SK-N-SH treated with all-trans-retinoic acid at 6 μM for 48 hours (cell line): ENCODE measurements around the gene PPP4R1.

Experiments used
- ATAC-seq: fragments of 200-7000 bp; cut with Tn5 transposase; 3 replicates; pipeline ENCODE4 v1.9.1; 2020; ENCODE audit warnings: mild to moderate bottlenecking, moderate library complexity
- ARNTL ChIP-seq: fragments of 450-650 bp; formaldehyde crosslinking; IDR thresholded peaks from 2 replicates; pipeline ENCODE4 v1.5.0; 2020; ENCODE audit warnings: low read depth, mild to moderate bottlenecking, moderate library complexity, borderline replicate concordance
- BACH2 ChIP-seq: fragments of 250-450 bp; sonication (Bioruptor Pico); IDR thresholded peaks from 2 replicates; pipeline ENCODE4 v1.9.0; 2021; ENCODE audit warnings: mild to moderate bottlenecking, borderline replicate concordance
- CSDC2 ChIP-seq: fragments of 250-450 bp; sonication (Bioruptor Pico); IDR thresholded peaks from 2 replicates; pipeline ENCODE4 v1.5.0; 2020; ENCODE audit warnings: mild to moderate bottlenecking, moderate library complexity
- ESRRG ChIP-seq: fragments of 250-450 bp; sonication (Bioruptor Pico); IDR thresholded peaks from 2 replicates; pipeline ENCODE4 v1.6.1; 2021; ENCODE audit warnings: mild to moderate bottlenecking
- GLIS3 ChIP-seq: fragments of 250-450 bp; sonication (Bioruptor Pico); IDR thresholded peaks from 2 replicates; pipeline ENCODE4 v1.5.0; 2020; ENCODE audit warnings: mild to moderate bottlenecking, moderate library complexity
- OSR1 ChIP-seq: fragments of 250-450 bp; sonication (Bioruptor Pico); IDR thresholded peaks from 2 replicates; pipeline ENCODE4 v1.8.0; 2022; ENCODE audit warnings: moderate library complexity, mild to moderate bottlenecking, inconsistent platforms
- PPARA ChIP-seq: fragments of 250-450 bp; sonication (Bioruptor Pico); IDR thresholded peaks from 2 replicates; pipeline ENCODE4 v1.5.0; 2020; ENCODE audit warnings: mild to moderate bottlenecking, borderline replicate concordance
- RARB ChIP-seq: fragments of 250-450 bp; sonication (Bioruptor Pico); IDR thresholded peaks from 2 replicates; pipeline ENCODE4 v1.8.0; 2021; ENCODE audit warnings: mild to moderate bottlenecking, moderate library complexity
- SNAI2 ChIP-seq: fragments of 250-450 bp; sonication (Bioruptor Pico); IDR thresholded peaks from 2 replicates; pipeline ENCODE4 v1.5.0; 2020; ENCODE audit warnings: mild to moderate bottlenecking, moderate library complexity
- TOX ChIP-seq: fragments of 250-450 bp; sonication (Bioruptor Pico); IDR thresholded peaks from 2 replicates; pipeline ENCODE4 v1.8.0; 2021; ENCODE audit warnings: mild to moderate bottlenecking, moderate library complexity, borderline replicate concordance
- ZC3H10 ChIP-seq: fragments of 250-450 bp; sonication (Bioruptor Pico); IDR thresholded peaks from 2 replicates; pipeline ENCODE4 v1.5.1; 2021; ENCODE audit warnings: mild to moderate bottlenecking, moderate library complexity
- ZFP3 ChIP-seq: fragments of 250-450 bp; sonication (Bioruptor Pico); IDR thresholded peaks from 2 replicates; pipeline ENCODE4 v1.5.0; 2020; ENCODE audit warnings: mild to moderate bottlenecking, moderate library complexity
- ZNF565 ChIP-seq: fragments of 450-650 bp; formaldehyde crosslinking; conservative IDR thresholded peaks from 2 replicates; pipeline ENCODE4 v1.5.0; 2020; ENCODE audit warnings: low read depth, mild to moderate bottlenecking, moderate library complexity
- ZNF70 ChIP-seq: fragments of 450-650 bp; formaldehyde crosslinking; IDR thresholded peaks from 2 replicates; pipeline ENCODE4 v1.5.0; 2020; ENCODE audit warnings: mild to moderate bottlenecking, moderate library complexity
- ZNF8 ChIP-seq: fragments of 450-650 bp; formaldehyde crosslinking; IDR thresholded peaks from 2 replicates; pipeline ENCODE4 v1.5.0; 2020; ENCODE audit warnings: mild to moderate bottlenecking, moderate library complexity
- TF ChIP-seq, protein P1 (sequence below): fragments of 250-450 bp; sonication (Bioruptor Pico); IDR thresholded peaks from 2 replicates; pipeline ENCODE4 v1.5.1; 2020; ENCODE audit warnings: low read depth, mild to moderate bottlenecking, moderate library complexity
- TF ChIP-seq, protein P2 (sequence below): fragments of 250-450 bp; sonication (Bioruptor Pico); IDR thresholded peaks from 2 replicates; pipeline ENCODE4 v1.8.0; 2020; ENCODE audit warnings: mild to moderate bottlenecking, moderate library complexity, borderline replicate concordance
- TF ChIP-seq, protein P3 (sequence below): fragments of 250-450 bp; sonication (Bioruptor Pico); IDR thresholded peaks from 2 replicates; pipeline ENCODE4 v1.5.0; 2020; ENCODE audit warnings: mild to moderate bottlenecking, moderate library complexity
- TF ChIP-seq, protein P4 (sequence below): fragments of 250-450 bp; sonication (Bioruptor Pico); IDR thresholded peaks from 2 replicates; pipeline ENCODE4 v1.5.1; 2021; ENCODE audit warnings: mild to moderate bottlenecking, moderate library complexity
- TF ChIP-seq, protein P5 (sequence below): fragments of 250-450 bp; sonication (Bioruptor Pico); IDR thresholded peaks from 2 replicates; pipeline ENCODE4 v1.8.0; 2021; ENCODE audit warnings: low read depth, mild to moderate bottlenecking, moderate library complexity, borderline replicate concordance

Gene PPP4R1

DNA sequence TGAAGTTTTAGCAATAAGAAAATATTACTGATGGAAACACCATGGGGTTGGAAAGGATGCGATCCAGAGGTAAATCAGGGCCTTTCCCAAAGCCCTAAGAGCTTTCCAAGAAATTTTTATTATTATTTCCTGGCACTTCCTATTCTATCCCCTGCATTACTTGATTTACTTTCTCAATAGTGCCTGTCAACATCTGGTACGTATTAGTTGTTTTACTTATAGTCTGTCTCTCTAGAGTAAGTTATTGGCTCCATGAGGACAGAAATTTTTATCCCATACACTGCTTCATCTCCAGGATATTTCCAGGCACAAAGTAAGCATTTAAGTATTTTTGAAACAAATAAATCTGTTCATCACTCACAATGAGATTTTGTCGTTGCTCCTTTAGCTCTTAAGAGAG is 18.1 kb downstream of the PPP4R1 start:
- TF ChIP-seq ZFP3 (CRISPR knock-in tag) = no peak
- no peak for TF ChIP-seq RARB (CRISPR knock-in tag)
- TF ChIP-seq ZNF70 (CRISPR knock-in tag) = no peak
- TF ChIP-seq, protein P1, sequence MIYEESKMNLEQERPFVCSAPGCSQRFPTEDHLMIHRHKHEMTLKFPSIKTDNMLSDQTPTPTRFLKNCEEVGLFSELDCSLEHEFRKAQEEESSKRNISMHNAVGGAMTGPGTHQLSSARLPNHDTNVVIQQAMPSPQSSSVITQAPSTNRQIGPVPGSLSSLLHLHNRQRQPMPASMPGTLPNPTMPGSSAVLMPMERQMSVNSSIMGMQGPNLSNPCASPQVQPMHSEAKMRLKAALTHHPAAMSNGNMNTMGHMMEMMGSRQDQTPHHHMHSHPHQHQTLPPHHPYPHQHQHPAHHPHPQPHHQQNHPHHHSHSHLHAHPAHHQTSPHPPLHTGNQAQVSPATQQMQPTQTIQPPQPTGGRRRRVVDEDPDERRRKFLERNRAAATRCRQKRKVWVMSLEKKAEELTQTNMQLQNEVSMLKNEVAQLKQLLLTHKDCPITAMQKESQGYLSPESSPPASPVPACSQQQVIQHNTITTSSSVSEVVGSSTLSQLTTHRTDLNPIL (CRISPR knock-in tag) = no peak
- no peak for TF ChIP-seq SNAI2
- peak; percentile 82 for ATAC-seq

DNA sequence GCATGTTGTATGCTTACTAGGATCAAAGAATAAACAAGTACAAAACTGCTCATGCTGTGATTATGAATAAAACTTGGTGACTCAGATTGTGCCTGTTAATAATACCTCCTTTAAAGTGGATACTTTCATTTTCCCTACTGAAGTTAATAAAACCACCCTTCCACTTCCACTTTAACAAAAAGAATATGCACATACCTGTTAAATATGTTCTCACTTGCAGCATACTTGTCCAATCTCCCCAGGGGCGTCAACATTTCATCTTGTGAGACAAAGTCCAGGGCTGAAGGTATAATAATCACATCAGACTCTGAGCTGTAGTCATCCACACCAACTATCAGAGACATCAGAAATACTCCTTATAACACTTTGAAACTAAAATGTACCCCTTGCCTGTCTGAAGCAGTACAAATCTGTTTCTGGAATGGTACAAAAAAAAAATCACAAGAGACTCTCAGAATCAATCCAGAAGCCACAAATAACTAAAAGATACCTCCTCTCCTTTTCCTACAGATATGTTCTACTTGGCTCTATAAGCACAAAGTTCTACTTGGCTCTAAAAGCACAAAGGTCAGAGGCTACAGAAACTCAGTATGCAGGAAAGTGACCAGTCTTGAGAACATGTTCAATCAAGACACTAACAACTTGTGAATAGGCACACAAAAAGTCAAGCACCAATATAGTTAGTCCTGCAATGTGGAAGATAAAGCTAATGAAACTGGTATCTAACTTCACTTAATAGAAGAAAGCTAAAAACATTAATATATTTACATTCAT is 19.3 kb downstream of the PPP4R1 start:
- peak; percentile 48 for ATAC-seq
- TF ChIP-seq BACH2 (CRISPR knock-in tag) (no peak), ARNTL (CRISPR knock-in tag) (no peak), ESRRG (no peak), ZFP3 (CRISPR knock-in tag) (no peak)
- TF ChIP-seq, protein P2, sequence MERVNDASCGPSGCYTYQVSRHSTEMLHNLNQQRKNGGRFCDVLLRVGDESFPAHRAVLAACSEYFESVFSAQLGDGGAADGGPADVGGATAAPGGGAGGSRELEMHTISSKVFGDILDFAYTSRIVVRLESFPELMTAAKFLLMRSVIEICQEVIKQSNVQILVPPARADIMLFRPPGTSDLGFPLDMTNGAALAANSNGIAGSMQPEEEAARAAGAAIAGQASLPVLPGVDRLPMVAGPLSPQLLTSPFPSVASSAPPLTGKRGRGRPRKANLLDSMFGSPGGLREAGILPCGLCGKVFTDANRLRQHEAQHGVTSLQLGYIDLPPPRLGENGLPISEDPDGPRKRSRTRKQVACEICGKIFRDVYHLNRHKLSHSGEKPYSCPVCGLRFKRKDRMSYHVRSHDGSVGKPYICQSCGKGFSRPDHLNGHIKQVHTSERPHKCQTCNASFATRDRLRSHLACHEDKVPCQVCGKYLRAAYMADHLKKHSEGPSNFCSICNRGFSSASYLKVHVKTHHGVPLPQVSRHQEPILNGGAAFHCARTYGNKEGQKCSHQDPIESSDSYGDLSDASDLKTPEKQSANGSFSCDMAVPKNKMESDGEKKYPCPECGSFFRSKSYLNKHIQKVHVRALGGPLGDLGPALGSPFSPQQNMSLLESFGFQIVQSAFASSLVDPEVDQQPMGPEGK (CRISPR knock-in tag) = no peak

DNA sequence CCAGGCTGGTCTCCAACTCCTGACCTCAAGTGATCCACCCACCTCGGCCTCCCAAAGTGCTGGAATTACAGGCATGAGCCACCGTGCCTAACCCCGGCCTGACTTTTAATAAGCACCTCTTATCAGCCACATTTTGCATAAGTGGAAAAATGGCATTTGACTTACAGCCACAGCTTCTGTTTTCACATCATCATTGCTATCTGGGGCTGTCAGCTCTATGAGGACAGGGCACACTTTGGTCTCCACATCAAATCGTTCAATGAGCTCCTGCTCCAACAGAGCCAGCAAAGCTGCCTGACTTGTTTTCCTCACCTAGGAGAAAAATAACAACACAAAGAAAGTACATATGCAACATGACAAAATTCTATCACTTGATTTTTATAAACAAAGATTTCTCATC is 26.4 kb downstream of the PPP4R1 start:
- no peak for TF ChIP-seq SNAI2
- no peak for TF ChIP-seq OSR1 (CRISPR knock-in tag)
- TF ChIP-seq, protein P3, sequence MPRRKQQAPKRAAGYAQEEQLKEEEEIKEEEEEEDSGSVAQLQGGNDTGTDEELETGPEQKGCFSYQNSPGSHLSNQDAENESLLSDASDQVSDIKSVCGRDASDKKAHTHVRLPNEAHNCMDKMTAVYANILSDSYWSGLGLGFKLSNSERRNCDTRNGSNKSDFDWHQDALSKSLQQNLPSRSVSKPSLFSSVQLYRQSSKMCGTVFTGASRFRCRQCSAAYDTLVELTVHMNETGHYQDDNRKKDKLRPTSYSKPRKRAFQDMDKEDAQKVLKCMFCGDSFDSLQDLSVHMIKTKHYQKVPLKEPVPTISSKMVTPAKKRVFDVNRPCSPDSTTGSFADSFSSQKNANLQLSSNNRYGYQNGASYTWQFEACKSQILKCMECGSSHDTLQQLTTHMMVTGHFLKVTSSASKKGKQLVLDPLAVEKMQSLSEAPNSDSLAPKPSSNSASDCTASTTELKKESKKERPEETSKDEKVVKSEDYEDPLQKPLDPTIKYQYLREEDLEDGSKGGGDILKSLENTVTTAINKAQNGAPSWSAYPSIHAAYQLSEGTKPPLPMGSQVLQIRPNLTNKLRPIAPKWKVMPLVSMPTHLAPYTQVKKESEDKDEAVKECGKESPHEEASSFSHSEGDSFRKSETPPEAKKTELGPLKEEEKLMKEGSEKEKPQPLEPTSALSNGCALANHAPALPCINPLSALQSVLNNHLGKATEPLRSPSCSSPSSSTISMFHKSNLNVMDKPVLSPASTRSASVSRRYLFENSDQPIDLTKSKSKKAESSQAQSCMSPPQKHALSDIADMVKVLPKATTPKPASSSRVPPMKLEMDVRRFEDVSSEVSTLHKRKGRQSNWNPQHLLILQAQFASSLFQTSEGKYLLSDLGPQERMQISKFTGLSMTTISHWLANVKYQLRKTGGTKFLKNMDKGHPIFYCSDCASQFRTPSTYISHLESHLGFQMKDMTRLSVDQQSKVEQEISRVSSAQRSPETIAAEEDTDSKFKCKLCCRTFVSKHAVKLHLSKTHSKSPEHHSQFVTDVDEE = no peak
- TF ChIP-seq, protein P4, sequence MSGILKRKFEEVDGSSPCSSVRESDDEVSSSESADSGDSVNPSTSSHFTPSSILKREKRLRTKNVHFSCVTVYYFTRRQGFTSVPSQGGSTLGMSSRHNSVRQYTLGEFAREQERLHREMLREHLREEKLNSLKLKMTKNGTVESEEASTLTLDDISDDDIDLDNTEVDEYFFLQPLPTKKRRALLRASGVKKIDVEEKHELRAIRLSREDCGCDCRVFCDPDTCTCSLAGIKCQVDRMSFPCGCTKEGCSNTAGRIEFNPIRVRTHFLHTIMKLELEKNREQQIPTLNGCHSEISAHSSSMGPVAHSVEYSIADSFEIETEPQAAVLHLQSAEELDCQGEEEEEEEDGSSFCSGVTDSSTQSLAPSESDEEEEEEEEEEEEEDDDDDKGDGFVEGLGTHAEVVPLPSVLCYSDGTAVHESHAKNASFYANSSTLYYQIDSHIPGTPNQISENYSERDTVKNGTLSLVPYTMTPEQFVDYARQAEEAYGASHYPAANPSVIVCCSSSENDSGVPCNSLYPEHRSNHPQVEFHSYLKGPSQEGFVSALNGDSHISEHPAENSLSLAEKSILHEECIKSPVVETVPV (CRISPR knock-in tag) = no peak
- TF ChIP-seq, protein P5, sequence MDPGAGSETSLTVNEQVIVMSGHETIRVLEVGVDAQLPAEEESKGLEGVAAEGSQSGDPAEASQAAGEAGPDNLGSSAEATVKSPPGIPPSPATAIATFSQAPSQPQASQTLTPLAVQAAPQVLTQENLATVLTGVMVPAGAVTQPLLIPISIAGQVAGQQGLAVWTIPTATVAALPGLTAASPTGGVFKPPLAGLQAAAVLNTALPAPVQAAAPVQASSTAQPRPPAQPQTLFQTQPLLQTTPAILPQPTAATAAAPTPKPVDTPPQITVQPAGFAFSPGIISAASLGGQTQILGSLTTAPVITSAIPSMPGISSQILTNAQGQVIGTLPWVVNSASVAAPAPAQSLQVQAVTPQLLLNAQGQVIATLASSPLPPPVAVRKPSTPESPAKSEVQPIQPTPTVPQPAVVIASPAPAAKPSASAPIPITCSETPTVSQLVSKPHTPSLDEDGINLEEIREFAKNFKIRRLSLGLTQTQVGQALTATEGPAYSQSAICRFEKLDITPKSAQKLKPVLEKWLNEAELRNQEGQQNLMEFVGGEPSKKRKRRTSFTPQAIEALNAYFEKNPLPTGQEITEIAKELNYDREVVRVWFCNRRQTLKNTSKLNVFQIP (CRISPR knock-in tag) = no peak
- TF ChIP-seq CSDC2 (CRISPR knock-in tag) = no peak
- TF ChIP-seq ZNF70 (CRISPR knock-in tag) = no peak
- no peak for TF ChIP-seq PPARA (CRISPR knock-in tag)
- TF ChIP-seq TOX (CRISPR knock-in tag) = no peak
- TF ChIP-seq GLIS3 (CRISPR knock-in tag) = no peak
- no peak for TF ChIP-seq ZNF8 (CRISPR knock-in tag)
- no peak for TF ChIP-seq ARNTL (CRISPR knock-in tag)
- no peak for TF ChIP-seq ZNF565 (CRISPR knock-in tag)
- no peak for TF ChIP-seq ZC3H10
- TF ChIP-seq ZFP3 (CRISPR knock-in tag) = no peak
- TF ChIP-seq BACH2 (CRISPR knock-in tag) = no peak
- TF ChIP-seq, protein P1 (CRISPR knock-in tag) = no peak
- no peak for TF ChIP-seq RARB (CRISPR knock-in tag)
- no peak for TF ChIP-seq ESRRG
- ATAC-seq = no peak
